Naive thymus-derived CD8-positive, alpha-beta T cell (primary cell): ENCODE data around the gene PANK2. TPM values are rescaled to one million over a fixed set of nuclear protein-coding genes. Genes with fewer than 3 reads are reported as not detected.
"Not testable (repeated sequence)": the region's sequence is repeated elsewhere in the genome, so short reads cannot be mapped to it uniquely, and the experiment has no call there.

Experiments used
- ATAC-seq, 2 donors: fragments of 150-1000 bp; cut with Tn5 transposase in 1 of 2; sonication (Bioruptor Pico), chemical (Tn5 transposase) in 1 of 2; 1 replicate in 1 of 2; 2 replicates in 1 of 2; pipeline ENCODE4 v1.10.0; 2021; ENCODE audit warnings: mild to moderate bottlenecking in 2 of 2, moderate library complexity in 2 of 2
- POLR2A ChIA-PET: fragments of 350-600 bp; sonication (Branson Sonifier 250); formaldehyde crosslinking; loops from one replicate; lab custom pipeline; 2021; ENCODE audit warnings: antibody characterized with exemption; lab: Charles Lee
- DNase-seq, 10 donors: peaks; one replicate each; pipeline versions ENCODE4 v3.0.0 to v3.0.0-alpha.2; 2020 to 2022
- H3K27ac Mint-ChIP-seq, 10 donors: one replicate each; pipeline ENCODE4 v1.8.0; 2020 to 2022; ENCODE audit warnings: mild to moderate bottlenecking in 10 of 10, mixed read lengths in 10 of 10, moderate library complexity in 4 of 10, inconsistent platforms in 1 of 10
- H3K27me3 Mint-ChIP-seq, 5 donors: one replicate each; pipeline ENCODE4 v1.8.0; 2021 to 2022; ENCODE audit warnings: mixed read lengths in 5 of 5
- H3K36me3 Mint-ChIP-seq, 3 donors: one replicate each; pipeline ENCODE4 v1.8.0; 2020 to 2022; ENCODE audit warnings: mixed read lengths in 3 of 3, mild to moderate bottlenecking in 2 of 3, inconsistent platforms in 1 of 3
- H3K4me1 Mint-ChIP-seq, 4 donors: one replicate each; pipeline ENCODE4 v1.8.0; 2021 to 2022; ENCODE audit warnings: mixed read lengths in 4 of 4
- H3K4me3 Mint-ChIP-seq, 10 donors: one replicate each; pipeline ENCODE4 v1.8.0; 2020 to 2022; ENCODE audit warnings: mild to moderate bottlenecking in 10 of 10, mixed read lengths in 10 of 10, moderate library complexity in 6 of 10, inconsistent platforms in 1 of 10
- H3K9me3 Mint-ChIP-seq, 9 donors: one replicate each; pipeline ENCODE4 v1.8.0; 2020 to 2022; ENCODE audit warnings: mixed read lengths in 9 of 9, mild to moderate bottlenecking in 3 of 9, inconsistent platforms in 1 of 9, moderate library complexity in 1 of 9
- microRNA-seq: library from miRNA; unstranded; fragments of <30 nt; microRNA quantifications from one replicate; pipeline ENCODE4 v1.2.0, GENCODE V29; 2022; ENCODE audit warnings: borderline microRNAs expressed
- polyA plus RNA-seq, 3 donors: library from polyadenylated mRNA; unstranded; fragments of 300-500 nt; fragmentation: Illumina TruSeq; gene quantifications; one replicate each; pipeline ENCODE4 v1.2.3, GENCODE V29; 2021
- total RNA-seq, 8 experiments: library from RNA in 2 of 8; stranded (reverse) in 2 of 8; gene quantifications; one replicate each; pipeline ENCODE4 v1.2.3 and lab custom pipeline; 2021 to 2026

The PANK2 gene
- total and polyA plus RNA-seq, 5 experiments from 2014 or later = 32.9 to 72.5 (median 36.8) TPM

GRCh38 chr20:3972161-3972560 lies 83.0 kb downstream of the PANK2 start:
- no peaks in the 10 kb centered on the region for H3K9me3 Mint-ChIP-seq
- no peak for ATAC-seq
- H3K27ac Mint-ChIP-seq = peak overlapping the region in 1 of 10 donors; percentile 2
- peaks cover 15 to 35% (median 23%) of the 10 kb centered on the region in 4 donors for H3K4me1 Mint-ChIP-seq
- POLR2A ChIA-PET = no interaction called here
- DNase-seq = no peak
- H3K36me3 Mint-ChIP-seq = peaks cover 5 to 33% (median 12%) of the 10 kb centered on the region in 3 donors
- no peaks in the 10 kb centered on the region for H3K27me3 Mint-ChIP-seq
- no peak overlapping the region for H3K4me3 Mint-ChIP-seq

GRCh38 chr20:3972631-3973030 lies 83.4 kb downstream of the PANK2 start:
- DNase-seq, H3K27ac Mint-ChIP-seq, H3K9me3 Mint-ChIP-seq, ATAC-seq, H3K4me3 Mint-ChIP-seq, H3K27me3 Mint-ChIP-seq, POLR2A ChIA-PET: not testable (repeated sequence)
- Mint-ChIP-seq H3K36me3 (peaks cover 5 to 28% (median 7%) of the 10 kb centered on the region in 3 donors), H3K4me1 (peaks cover 15 to 35% (median 22%) of the 10 kb centered on the region in 4 donors)

GRCh38 chr20:3973705-3974104 lies 84.5 kb downstream of the PANK2 start:
- ATAC-seq = no peak
- no peak overlapping the region for H3K27ac Mint-ChIP-seq
- POLR2A ChIA-PET = interaction anchor here (0.7 kb wide), 1 partner anchor 39 kb away, joined by 4 read pairs; no protein-coding TSS in a partner anchor

GRCh38 chr20:3976511-3976910 lies 87.3 kb downstream of the PANK2 start:
- peaks cover 5 to 15% (median 5%) of the 10 kb centered on the region in 3 donors for H3K36me3 Mint-ChIP-seq
- H3K9me3 Mint-ChIP-seq = no peaks in the 10 kb centered on the region
- no peak overlapping the region for H3K4me3 Mint-ChIP-seq
- peaks cover 7 to 27% (median 23%) of the 10 kb centered on the region in 4 donors for H3K4me1 Mint-ChIP-seq
- no peak for ATAC-seq
- POLR2A ChIA-PET = no interaction called here
- DNase-seq = no peak
- H3K27ac Mint-ChIP-seq = no peak overlapping the region
- no peaks in the 10 kb centered on the region for H3K27me3 Mint-ChIP-seq

More at GRCh38 chr20:3973705-3974104, 84.5 kb downstream of the PANK2 start:
- no peak for DNase-seq
- Mint-ChIP-seq H3K4me1 (peaks cover 12 to 30% (median 18%) of the 10 kb centered on the region in 4 donors), H3K9me3 (no peaks in the 10 kb centered on the region), H3K27me3 (no peaks in the 10 kb centered on the region), H3K36me3 (peaks cover 5 to 27% (median 5%) of the 10 kb centered on the region in 3 donors), H3K4me3 (no peak overlapping the region)

Small RNAs within 50 kb of the gene (microRNA-seq; reads per million reads assigned to microRNA genes)
- not detected for gene MIR103A2
- gene MIR103B2 = not detected

Other genes starting within 250 kb of the PANK2 start
- gene GFRA4, start 226.0 kb upstream of the PANK2 start, total RNA-seq = not detected
- not detected for gene GFRA4, start 226.0 kb upstream of the PANK2 start, polyA plus RNA-seq
- gene ADAM33, start 207.4 kb upstream of the PANK2 start, total RNA-seq = not detected
- gene ADAM33, start 207.4 kb upstream of the PANK2 start, polyA plus RNA-seq = not detected
- gene SIGLEC1, start 176.8 kb upstream of the PANK2 start, total RNA-seq = under 1 TPM; 0.22 to 0.62 TPM
- gene SIGLEC1, start 176.8 kb upstream of the PANK2 start, polyA plus RNA-seq = not detected
- gene HSPA12B, start 156.7 kb upstream of the PANK2 start, total RNA-seq = not detected
- under 1 TPM in 2 of 3 donors, not detected in 1; 0.05 to 0.07 TPM for gene HSPA12B, start 156.7 kb upstream of the PANK2 start, polyA plus RNA-seq
- gene ADISSP, start 121.6 kb upstream of the PANK2 start, total RNA-seq = 10 to 100 TPM; 19.5 to 19.6 TPM
- gene ADISSP, start 121.6 kb upstream of the PANK2 start, polyA plus RNA-seq = 10 to 100 TPM; 17.6 to 32.4 (median 22.2) TPM
- gene SPEF1, start 107.9 kb upstream of the PANK2 start, total RNA-seq = under 1 TPM in 1 of 2 experiments, not detected in 1; 0.33 TPM
- not detected for gene SPEF1, start 107.9 kb upstream of the PANK2 start, polyA plus RNA-seq
- 10 to 100 TPM; 45.8 to 48.6 TPM for gene CENPB, start 102.6 kb upstream of the PANK2 start, total RNA-seq
- gene CENPB, start 102.6 kb upstream of the PANK2 start, polyA plus RNA-seq = 1 to 10 TPM; 1.0 to 1.7 (median 1.4) TPM
- 100 to 1,000 TPM; 320 to 336 TPM for gene CDC25B, start 93.1 kb upstream of the PANK2 start, total RNA-seq
- 10 to 100 TPM; 38.1 to 49.7 (median 42.0) TPM for gene CDC25B, start 93.1 kb upstream of the PANK2 start, polyA plus RNA-seq
- 10 to 100 TPM; 12.6 to 14.5 TPM for gene AP5S1, start 68.8 kb upstream of the PANK2 start, total RNA-seq
- gene AP5S1, start 68.8 kb upstream of the PANK2 start, polyA plus RNA-seq = 10 to 100 TPM; 10.1 to 21.8 (median 19.3) TPM
- 10 to 100 TPM; 41.9 to 45.7 TPM for gene MAVS, start 42.6 kb upstream of the PANK2 start, total RNA-seq
- 1 to 10 TPM; 2.2 to 8.5 (median 3.3) TPM for gene MAVS, start 42.6 kb upstream of the PANK2 start, polyA plus RNA-seq
- gene RNF24, start 126.2 kb downstream of the PANK2 start, total RNA-seq = 10 to 100 TPM; 18.0 to 19.9 TPM
- gene RNF24, start 126.2 kb downstream of the PANK2 start, polyA plus RNA-seq = 10 to 100 TPM in 2 of 3 donors, 1 to 10 TPM in 1; 6.4 to 13.3 (median 10.1) TPM